ENCODE measurements around the gene EFCC1. TPM values are rescaled to one million over a fixed set of nuclear protein-coding genes. Genes with fewer than 3 reads are reported as not detected.
A peak's percentile ranks its signal among the peaks of the same experiment; 100 is the strongest.

Gene EFCC1
- total RNA-seq, 1 donor from 2014 or later, result under 0.01 TPM

- Histone ChIP-seq H3K36me3 (ENCODE audit: control insufficient read depth, insufficient read depth, low read length) (no peaks in the 10 kb centered on the region), H3K27me3 (ENCODE audit: control insufficient read depth, insufficient read depth, low read length) (peaks cover 1% of the 10 kb centered on the region), H3K4me3 (ENCODE audit: low read depth, low read length) (no peak overlapping the region)
- FAIRE-seq (no peak), DNase-seq (ENCODE audit: low read depth) (no peak)
- TF ChIP-seq, protein P1, sequence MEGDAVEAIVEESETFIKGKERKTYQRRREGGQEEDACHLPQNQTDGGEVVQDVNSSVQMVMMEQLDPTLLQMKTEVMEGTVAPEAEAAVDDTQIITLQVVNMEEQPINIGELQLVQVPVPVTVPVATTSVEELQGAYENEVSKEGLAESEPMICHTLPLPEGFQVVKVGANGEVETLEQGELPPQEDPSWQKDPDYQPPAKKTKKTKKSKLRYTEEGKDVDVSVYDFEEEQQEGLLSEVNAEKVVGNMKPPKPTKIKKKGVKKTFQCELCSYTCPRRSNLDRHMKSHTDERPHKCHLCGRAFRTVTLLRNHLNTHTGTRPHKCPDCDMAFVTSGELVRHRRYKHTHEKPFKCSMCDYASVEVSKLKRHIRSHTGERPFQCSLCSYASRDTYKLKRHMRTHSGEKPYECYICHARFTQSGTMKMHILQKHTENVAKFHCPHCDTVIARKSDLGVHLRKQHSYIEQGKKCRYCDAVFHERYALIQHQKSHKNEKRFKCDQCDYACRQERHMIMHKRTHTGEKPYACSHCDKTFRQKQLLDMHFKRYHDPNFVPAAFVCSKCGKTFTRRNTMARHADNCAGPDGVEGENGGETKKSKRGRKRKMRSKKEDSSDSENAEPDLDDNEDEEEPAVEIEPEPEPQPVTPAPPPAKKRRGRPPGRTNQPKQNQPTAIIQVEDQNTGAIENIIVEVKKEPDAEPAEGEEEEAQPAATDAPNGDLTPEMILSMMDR (IDR thresholded peaks at IDR 0.05; ENCODE audit: insufficient read depth, low read length, severe bottlenecking), result no peak
Observed at GRCh38 chr3:129022114-129023007, 21.3 kb downstream of the EFCC1 start.

DNA sequence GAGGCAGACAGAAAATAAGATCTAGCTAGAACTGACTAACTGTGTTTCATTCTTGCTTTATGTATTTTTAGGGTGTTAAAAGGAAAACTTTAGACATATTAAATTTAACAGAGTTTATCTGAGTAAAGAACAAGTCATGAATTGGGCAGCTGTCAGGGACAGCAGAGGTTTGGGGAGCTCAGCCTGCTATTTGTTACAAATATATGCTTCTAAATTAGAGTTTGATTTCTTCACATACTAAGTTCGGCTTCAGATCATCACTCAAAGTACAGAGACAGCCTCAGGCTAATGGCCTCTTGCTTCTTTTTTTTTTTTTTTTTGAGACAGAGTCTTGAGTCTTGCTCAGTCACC is 21.9 kb downstream of the EFCC1 start:
- FAIRE-seq (no peak), DNase-seq (ENCODE audit: low read depth) (no peak)
- peaks cover 1% of the 10 kb centered on the region for H3K27me3 ChIP-seq (ENCODE audit: control insufficient read depth, insufficient read depth, low read length)
- no peak overlapping the region for H3K4me3 ChIP-seq (ENCODE audit: low read depth, low read length)
- TF ChIP-seq, protein P1 (IDR thresholded peaks at IDR 0.05; ENCODE audit: insufficient read depth, low read length, severe bottlenecking), result no peak
- H3K36me3 ChIP-seq (ENCODE audit: control insufficient read depth, insufficient read depth, low read length), result no peaks in the 10 kb centered on the region

DNA sequence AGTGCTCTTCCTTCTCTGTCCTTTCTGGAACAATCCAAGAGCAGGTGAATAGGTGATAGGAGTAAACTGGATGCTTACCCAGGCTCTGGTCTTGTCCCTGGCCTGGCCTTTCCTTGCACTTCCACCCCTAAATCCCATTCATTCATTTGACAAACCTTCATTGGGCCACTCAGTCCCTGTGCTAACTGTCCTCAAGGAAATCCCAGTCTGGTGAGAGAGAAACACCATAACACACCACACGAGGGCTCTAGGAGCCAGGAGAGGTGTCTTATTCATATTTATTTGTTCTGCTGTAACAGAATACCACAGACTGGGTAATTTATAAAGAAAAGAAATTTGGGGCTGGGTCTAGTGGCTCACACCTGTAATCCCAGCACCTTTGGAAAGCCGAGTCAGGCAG is 22.8 kb downstream of the EFCC1 start:
- FAIRE-seq (no peak), DNase-seq (ENCODE audit: low read depth) (peak; percentile 35)
- Histone ChIP-seq H3K4me3 (ENCODE audit: low read depth, low read length) (no peak overlapping the region), H3K36me3 (ENCODE audit: control insufficient read depth, insufficient read depth, low read length) (no peaks in the 10 kb centered on the region), H3K27me3 (ENCODE audit: control insufficient read depth, insufficient read depth, low read length) (peaks cover 1% of the 10 kb centered on the region)
- TF ChIP-seq, protein P1 (IDR thresholded peaks at IDR 0.05; ENCODE audit: insufficient read depth, low read length, severe bottlenecking), result peak; percentile 43

DNA sequence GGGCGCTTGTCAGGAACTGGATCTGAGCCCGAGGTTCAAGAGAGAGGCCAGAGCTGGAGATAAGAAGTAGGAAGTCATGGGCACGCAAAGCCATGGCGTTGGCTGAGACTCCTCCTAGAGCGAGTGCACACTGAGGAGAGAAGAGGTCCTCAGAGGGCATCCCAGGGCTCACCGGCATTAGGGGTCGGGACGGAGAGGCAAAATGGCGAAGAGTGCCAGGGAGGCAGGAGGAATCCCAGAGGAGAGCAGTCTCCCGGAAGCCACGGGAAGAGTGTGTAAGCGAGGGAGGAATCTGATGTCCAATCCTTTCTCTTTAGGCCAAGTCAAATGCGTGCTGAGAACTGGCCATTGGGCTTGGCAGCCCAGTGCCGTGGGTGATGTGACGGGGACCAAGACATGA is 24.0 kb downstream of the EFCC1 start:
- peaks cover 1% of the 10 kb centered on the region for H3K27me3 ChIP-seq (ENCODE audit: control insufficient read depth, insufficient read depth, low read length)
- DNase-seq (ENCODE audit: low read depth) (no peak), FAIRE-seq (no peak)
- TF ChIP-seq, protein P1 (IDR thresholded peaks at IDR 0.05; ENCODE audit: insufficient read depth, low read length, severe bottlenecking), result no peak
- H3K36me3 ChIP-seq (ENCODE audit: control insufficient read depth, insufficient read depth, low read length), result no peaks in the 10 kb centered on the region
- no peak overlapping the region for H3K4me3 ChIP-seq (ENCODE audit: low read depth, low read length)

GRCh38 chr3:129025691-129026435 is 24.8 kb downstream of the EFCC1 start:
- Histone ChIP-seq H3K27me3 (ENCODE audit: control insufficient read depth, insufficient read depth, low read length) (peaks cover 1% of the 10 kb centered on the region), H3K4me3 (ENCODE audit: low read depth, low read length) (no peak overlapping the region), H3K36me3 (ENCODE audit: control insufficient read depth, insufficient read depth, low read length) (no peaks in the 10 kb centered on the region)
- DNase-seq (ENCODE audit: low read depth) (no peak), FAIRE-seq (no peak)
- TF ChIP-seq, protein P1 (IDR thresholded peaks at IDR 0.05; ENCODE audit: insufficient read depth, low read length, severe bottlenecking), result no peak
